Measurements from ENCODE around the gene HEATR5A. TPM values are rescaled to one million over a fixed set of nuclear protein-coding genes. Genes with fewer than 3 reads are reported as not detected.

The HEATR5A gene
- total and polyA plus RNA-seq, 2 of the 13 experiments (the other 11 are each of a cell fraction or from before 2014, with no cell fraction given) = 36.4 to 105 TPM

- TF ChIP-seq CREB3 (CRISPR knock-in tag; IDR thresholded peaks at IDR 0.05) = 0 out of 2 replicates have a peak, but pooled peaks have one; percentile 17
- TF ChIP-seq PRPF4 (IDR thresholded peaks at IDR 0.05; ENCODE audit: low read depth, low read length, poor library complexity, severe bottlenecking) = no peak
- TF ChIP-seq RXRA (CRISPR knock-in tag; IDR thresholded peaks at IDR 0.05) = no peak
- no peak for TF ChIP-seq ZNF766 (CRISPR knock-in tag; IDR thresholded peaks at IDR 0.05; ENCODE audit: borderline replicate concordance)
- no peak for TF ChIP-seq ZNF713 (CRISPR knock-in tag; IDR thresholded peaks at IDR 0.05)
- TF ChIP-seq KMT2A (CRISPR knock-in tag; IDR thresholded peaks at IDR 0.05) = no peak
- TF ChIP-seq, protein P1, sequence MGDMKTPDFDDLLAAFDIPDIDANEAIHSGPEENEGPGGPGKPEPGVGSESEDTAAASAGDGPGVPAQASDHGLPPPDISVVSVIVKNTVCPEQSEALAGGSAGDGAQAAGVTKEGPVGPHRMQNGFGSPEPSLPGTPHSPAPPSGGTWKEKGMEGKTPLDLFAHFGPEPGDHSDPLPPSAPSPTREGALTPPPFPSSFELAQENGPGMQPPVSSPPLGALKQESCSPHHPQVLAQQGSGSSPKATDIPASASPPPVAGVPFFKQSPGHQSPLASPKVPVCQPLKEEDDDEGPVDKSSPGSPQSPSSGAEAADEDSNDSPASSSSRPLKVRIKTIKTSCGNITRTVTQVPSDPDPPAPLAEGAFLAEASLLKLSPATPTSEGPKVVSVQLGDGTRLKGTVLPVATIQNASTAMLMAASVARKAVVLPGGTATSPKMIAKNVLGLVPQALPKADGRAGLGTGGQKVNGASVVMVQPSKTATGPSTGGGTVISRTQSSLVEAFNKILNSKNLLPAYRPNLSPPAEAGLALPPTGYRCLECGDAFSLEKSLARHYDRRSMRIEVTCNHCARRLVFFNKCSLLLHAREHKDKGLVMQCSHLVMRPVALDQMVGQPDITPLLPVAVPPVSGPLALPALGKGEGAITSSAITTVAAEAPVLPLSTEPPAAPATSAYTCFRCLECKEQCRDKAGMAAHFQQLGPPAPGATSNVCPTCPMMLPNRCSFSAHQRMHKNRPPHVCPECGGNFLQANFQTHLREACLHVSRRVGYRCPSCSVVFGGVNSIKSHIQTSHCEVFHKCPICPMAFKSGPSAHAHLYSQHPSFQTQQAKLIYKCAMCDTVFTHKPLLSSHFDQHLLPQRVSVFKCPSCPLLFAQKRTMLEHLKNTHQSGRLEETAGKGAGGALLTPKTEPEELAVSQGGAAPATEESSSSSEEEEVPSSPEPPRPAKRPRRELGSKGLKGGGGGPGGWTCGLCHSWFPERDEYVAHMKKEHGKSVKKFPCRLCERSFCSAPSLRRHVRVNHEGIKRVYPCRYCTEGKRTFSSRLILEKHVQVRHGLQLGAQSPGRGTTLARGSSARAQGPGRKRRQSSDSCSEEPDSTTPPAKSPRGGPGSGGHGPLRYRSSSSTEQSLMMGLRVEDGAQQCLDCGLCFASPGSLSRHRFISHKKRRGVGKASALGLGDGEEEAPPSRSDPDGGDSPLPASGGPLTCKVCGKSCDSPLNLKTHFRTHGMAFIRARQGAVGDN (CRISPR knock-in tag; IDR thresholded peaks at IDR 0.05) = no peak
- no peak for TF ChIP-seq YEATS2 (CRISPR knock-in tag; IDR thresholded peaks at IDR 0.05; ENCODE audit: borderline replicate concordance)
- TF ChIP-seq JDP2 (CRISPR knock-in tag; IDR thresholded peaks at IDR 0.05; ENCODE audit: borderline replicate concordance) = no peak
- 0 out of 2 replicates have a peak, but pooled peaks have one; percentile 18 for TF ChIP-seq AHDC1 (CRISPR knock-in tag; IDR thresholded peaks at IDR 0.05; ENCODE audit: borderline replicate concordance)
- TF ChIP-seq ZNF83 (CRISPR knock-in tag; IDR thresholded peaks at IDR 0.05; ENCODE audit: borderline replicate concordance) = no peak
- no peak; the same call in 1 of the 2 replicates for TF ChIP-seq ZNF878 (CRISPR knock-in tag; IDR thresholded peaks at IDR 0.05)
- no peak for TF ChIP-seq ZMAT3 (CRISPR knock-in tag; conservative IDR thresholded peaks at IDR 0.05)
- no peak for TF ChIP-seq ZBTB21 (CRISPR knock-in tag; IDR thresholded peaks at IDR 0.05)
- TF ChIP-seq PBX2 (CRISPR knock-in tag; IDR thresholded peaks at IDR 0.05) = no peak
- TF ChIP-seq, protein P2, sequence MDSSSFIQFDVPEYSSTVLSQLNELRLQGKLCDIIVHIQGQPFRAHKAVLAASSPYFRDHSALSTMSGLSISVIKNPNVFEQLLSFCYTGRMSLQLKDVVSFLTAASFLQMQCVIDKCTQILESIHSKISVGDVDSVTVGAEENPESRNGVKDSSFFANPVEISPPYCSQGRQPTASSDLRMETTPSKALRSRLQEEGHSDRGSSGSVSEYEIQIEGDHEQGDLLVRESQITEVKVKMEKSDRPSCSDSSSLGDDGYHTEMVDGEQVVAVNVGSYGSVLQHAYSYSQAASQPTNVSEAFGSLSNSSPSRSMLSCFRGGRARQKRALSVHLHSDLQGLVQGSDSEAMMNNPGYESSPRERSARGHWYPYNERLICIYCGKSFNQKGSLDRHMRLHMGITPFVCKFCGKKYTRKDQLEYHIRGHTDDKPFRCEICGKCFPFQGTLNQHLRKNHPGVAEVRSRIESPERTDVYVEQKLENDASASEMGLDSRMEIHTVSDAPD (CRISPR knock-in tag; IDR thresholded peaks at IDR 0.05) = no peak
- TF ChIP-seq ZFP1 (CRISPR knock-in tag; IDR thresholded peaks at IDR 0.05) = peak; percentile 36; the same call in 1 of the 2 replicates
These were observed 850 bp upstream of the HEATR5A start (continued) for GRCh38 chr14:31421200-31421599.
